GM12865 (cell line): ENCODE measurements around the gene KLF3.

Experiments
- DNase-seq: peaks from one replicate; pipeline ENCODE4 v3.0.0; 2010; ENCODE audit warnings: low read depth
- H3K4me3 ChIP-seq: 2 replicates; pipeline ENCODE4 v1.5.1; 2011; ENCODE audit warnings: mild to moderate bottlenecking, low read depth, low read length, control low read depth
- TF ChIP-seq, protein P1 (sequence below): IDR thresholded peaks from 2 replicates; pipeline ENCODE4 v1.5.1; 2011; ENCODE audit warnings: low read length, control low read depth, low read depth, inconsistent platforms; ENCODE audit not compliant: insufficient read depth; ENCODE audit errors: missing control alignments

The KLF3 gene

DNA sequence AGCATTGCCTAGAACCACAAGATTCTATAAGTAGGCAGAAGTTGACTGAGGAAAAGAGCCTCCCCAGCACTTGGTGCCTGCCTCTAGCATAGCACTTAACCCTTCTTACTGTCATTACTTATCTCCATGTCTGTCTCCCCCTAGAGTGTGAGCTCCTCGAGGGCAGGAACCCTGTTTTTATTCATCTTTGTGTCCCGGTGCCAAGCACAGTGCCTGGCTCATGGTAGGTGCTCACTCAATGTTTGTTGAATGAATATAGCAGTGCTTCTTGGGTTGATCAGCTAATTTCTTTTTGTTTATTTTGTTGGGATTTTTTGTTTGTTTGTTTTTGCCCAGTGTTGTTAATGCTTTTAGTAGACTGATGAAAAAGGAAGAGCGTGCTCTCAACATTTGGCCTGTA lies 30.3 kb downstream of the KLF3 start:
- TF ChIP-seq, protein P1, sequence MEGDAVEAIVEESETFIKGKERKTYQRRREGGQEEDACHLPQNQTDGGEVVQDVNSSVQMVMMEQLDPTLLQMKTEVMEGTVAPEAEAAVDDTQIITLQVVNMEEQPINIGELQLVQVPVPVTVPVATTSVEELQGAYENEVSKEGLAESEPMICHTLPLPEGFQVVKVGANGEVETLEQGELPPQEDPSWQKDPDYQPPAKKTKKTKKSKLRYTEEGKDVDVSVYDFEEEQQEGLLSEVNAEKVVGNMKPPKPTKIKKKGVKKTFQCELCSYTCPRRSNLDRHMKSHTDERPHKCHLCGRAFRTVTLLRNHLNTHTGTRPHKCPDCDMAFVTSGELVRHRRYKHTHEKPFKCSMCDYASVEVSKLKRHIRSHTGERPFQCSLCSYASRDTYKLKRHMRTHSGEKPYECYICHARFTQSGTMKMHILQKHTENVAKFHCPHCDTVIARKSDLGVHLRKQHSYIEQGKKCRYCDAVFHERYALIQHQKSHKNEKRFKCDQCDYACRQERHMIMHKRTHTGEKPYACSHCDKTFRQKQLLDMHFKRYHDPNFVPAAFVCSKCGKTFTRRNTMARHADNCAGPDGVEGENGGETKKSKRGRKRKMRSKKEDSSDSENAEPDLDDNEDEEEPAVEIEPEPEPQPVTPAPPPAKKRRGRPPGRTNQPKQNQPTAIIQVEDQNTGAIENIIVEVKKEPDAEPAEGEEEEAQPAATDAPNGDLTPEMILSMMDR: no peak

DNA sequence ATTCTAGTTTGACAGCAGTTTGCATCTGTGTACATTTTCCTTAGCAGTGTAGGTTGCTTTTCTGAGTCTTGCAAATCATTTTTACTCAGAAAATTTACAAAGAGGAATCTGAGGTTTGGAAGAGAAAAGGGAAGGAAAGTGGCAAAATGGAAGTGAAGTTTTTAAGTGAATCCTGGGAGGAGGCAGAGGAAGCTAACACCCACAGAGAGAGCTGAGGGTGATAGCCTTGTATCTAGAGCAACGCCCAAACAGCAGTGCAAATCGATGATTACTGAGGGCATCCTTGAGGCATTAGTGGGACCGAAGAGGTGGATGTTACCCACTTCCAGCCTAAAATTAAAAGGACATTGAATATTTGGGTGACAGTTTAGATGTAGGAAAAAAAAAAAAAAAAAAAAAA lies 31.8 kb downstream of the KLF3 start:
- no peak overlapping the region for H3K4me3 ChIP-seq
- TF ChIP-seq, protein P1: no peak
- DNase-seq: no peak

More for the DNA sequence above, 30.3 kb downstream of the KLF3 start:
- DNase-seq: no peak
- no peak overlapping the region for H3K4me3 ChIP-seq

DNA sequence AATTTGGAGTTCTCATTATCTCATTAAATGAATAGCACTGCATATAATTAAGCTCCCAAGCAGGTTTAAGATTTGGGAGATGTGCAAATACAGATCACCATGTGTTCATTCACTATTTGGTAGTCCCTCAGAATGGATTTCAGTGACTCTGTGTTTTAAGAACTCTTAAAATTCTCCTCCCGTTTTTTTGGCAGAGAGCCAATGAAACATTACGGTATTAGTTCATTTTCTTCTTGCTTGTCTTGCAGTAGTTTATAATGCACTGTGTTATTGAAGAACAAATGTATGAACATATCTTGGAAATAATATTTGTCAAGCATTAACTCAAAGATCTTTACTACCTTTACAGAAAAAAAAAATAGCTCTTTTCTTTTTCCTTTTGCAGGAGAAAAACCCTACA lies 32.7 kb downstream of the KLF3 start:
- DNase-seq: no peak
- no peak overlapping the region for H3K4me3 ChIP-seq
- TF ChIP-seq, protein P1: no peak

DNA sequence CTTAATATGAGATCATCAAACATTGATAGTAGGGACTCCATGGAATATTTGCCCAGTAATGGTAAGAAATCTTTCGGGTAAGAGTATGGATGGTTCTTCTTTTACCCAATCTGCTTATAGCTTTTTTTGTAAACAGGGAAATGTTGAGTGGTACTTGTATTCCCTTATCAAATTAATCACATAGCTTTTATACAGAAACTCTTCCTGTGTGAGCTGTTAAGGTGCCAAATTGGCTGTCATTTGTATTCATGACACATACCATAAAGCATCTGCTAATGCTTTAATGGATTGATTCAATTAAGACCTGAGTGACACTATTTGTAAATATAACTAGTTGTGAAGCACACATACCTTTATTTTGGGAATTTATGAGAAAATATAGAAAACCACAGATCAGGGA lies 34.2 kb downstream of the KLF3 start:
- DNase-seq: no peak
- TF ChIP-seq, protein P1: no peak
- H3K4me3 ChIP-seq: no peak overlapping the region

DNA sequence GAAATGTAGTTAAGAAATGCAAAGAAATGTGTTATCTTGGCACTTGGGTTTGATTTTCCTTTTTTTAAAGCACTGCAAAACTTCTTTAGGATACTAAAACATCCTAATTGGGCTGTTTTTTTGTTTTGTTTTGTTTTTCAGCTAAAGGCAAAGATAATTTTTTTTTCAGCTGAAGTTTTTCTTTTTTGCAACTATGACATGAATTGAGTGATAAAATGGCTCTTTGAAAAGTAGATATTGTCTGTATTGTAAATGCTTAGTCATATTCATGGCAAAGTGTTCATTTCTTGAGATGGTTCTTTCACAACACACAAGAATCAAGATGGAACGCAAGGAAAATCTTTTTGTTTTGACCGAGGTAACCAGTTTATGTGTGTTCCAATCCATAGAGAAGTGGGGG lies 35.1 kb downstream of the KLF3 start:
- no peak overlapping the region for H3K4me3 ChIP-seq
- DNase-seq: no peak
- TF ChIP-seq, protein P1: no peak

DNA sequence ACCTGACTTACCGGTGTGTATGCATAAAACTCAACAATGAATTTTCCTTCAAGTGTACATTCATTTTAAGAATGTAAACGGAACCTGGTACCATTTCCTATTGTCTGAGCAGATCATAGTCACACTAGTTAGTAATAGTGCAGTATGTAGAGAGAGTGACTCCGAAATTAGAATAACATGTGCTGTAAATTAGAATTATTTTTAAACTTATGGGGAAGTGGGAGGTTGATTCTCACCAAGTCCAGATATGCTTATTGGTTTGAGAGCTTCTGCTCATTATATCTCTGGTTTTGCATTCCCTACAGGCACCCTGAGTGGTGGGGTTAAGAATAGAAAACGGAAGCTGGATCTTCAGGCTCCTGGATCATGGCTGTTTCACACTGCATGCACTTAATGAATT lies 39.6 kb downstream of the KLF3 start:
- no peak for DNase-seq
- TF ChIP-seq, protein P1: no peak
- no peak overlapping the region for H3K4me3 ChIP-seq

DNA sequence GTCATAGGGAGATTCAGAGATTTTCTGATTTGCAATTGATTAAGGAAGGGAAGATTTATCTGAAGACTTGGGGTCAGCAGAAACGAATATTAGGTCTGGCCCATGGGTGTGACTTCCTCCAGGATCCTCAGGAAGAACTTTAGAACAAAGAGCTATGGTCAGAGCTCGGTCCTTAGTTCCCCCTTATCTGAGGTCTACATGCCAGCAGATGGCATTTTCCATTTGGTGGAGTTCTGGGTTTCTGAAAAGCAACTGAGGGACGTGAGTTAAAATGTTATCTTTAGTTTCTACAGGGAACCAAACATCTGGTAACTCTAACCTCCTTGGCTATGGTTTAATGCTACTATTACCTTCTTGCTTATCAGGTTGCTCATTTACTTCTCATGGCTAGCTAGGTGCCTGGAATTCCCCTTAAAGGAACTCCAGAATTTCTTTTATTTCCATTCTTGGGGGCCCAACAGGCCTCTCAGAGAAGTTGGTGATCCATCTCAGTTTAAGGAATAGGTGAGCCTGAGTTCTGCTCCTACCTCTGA lies 40.7 kb downstream of the KLF3 start:
- H3K4me3 ChIP-seq: no peak overlapping the region
- TF ChIP-seq, protein P1: no peak
- DNase-seq: no peak
